DND-41 (cell line): ENCODE measurements around the gene YPEL5.

ENCODE experiments used
- ATAC-seq: fragments of 200-7000 bp; cut with Tn5 transposase; 3 replicates; pipeline ENCODE4 v1.9.1; 2021; ENCODE audit warnings: low read depth; ENCODE audit not compliant: insufficient read depth
- DNase-seq: peaks from one replicate; pipeline ENCODE4 v3.0.0-alpha.2; 2020
- H2AFZ ChIP-seq: 2 replicates; pipeline ENCODE4 v1.6.0; 2012; ENCODE audit warnings: low read depth, low read length
- H3K27ac ChIP-seq: 2 replicates; pipeline ENCODE4 v1.5.1; 2012; ENCODE audit warnings: low read length, inconsistent platforms
- H3K27me3 ChIP-seq: fragments of 200-600 bp; sonication (generic); 2 replicates; pipeline ENCODE4 v1.6.0; 2012; ENCODE audit warnings: low read length, mild to moderate bottlenecking, inconsistent platforms; ENCODE audit not compliant: insufficient read depth, poor library complexity
- H3K36me3 ChIP-seq: 2 replicates; pipeline ENCODE4 v1.5.1; 2012; ENCODE audit warnings: low read length, inconsistent platforms; ENCODE audit not compliant: insufficient read depth
- H3K4me1 ChIP-seq: 2 replicates; pipeline ENCODE4 v1.5.1; 2012; ENCODE audit warnings: mild to moderate bottlenecking, low read length; ENCODE audit not compliant: insufficient read depth
- H3K4me2 ChIP-seq: 2 replicates; pipeline ENCODE4 v1.6.0; 2012; ENCODE audit warnings: mild to moderate bottlenecking, moderate library complexity, low read length, inconsistent platforms; ENCODE audit not compliant: insufficient read depth
- H3K4me3 ChIP-seq, 2 experiments: fragments of 200-600 bp in 1 of 2; shearing (Covaris generic) in 1 of 2; 2 replicates each; pipeline ENCODE4 v1.5.1; 2012 to 2016; ENCODE audit warnings: inconsistent platforms in 2 of 2, low read length in 2 of 2, mild to moderate bottlenecking in 2 of 2, low read depth in 1 of 2, moderate library complexity in 1 of 2
- H3K79me2 ChIP-seq: 2 replicates; pipeline ENCODE4 v1.6.0; 2012; ENCODE audit warnings: low read length, inconsistent platforms; ENCODE audit not compliant: insufficient read depth
- H3K9ac ChIP-seq: 2 replicates; pipeline ENCODE4 v1.6.0; 2012; ENCODE audit warnings: low read depth, mild to moderate bottlenecking, inconsistent platforms, low read length, moderate library complexity
- H3K9me3 ChIP-seq: 2 replicates; pipeline ENCODE4 v1.5.1; 2012; ENCODE audit warnings: low read length, moderate library complexity, mild to moderate bottlenecking, inconsistent platforms; ENCODE audit not compliant: insufficient read depth, severe bottlenecking
- H4K20me1 ChIP-seq: 2 replicates; pipeline ENCODE4 v1.6.0; 2012; ENCODE audit warnings: low read length; ENCODE audit not compliant: insufficient read depth
- EZH2 ChIP-seq: IDR thresholded peaks from 3 replicates; pipeline ENCODE4 v1.6.1; 2012; ENCODE audit warnings: borderline replicate concordance, low read depth, mild to moderate bottlenecking, moderate library complexity, low read length, inconsistent platforms; ENCODE audit not compliant: severe bottlenecking
- TF ChIP-seq, protein P1 (sequence below): IDR thresholded peaks from 2 replicates; pipeline ENCODE4 v1.5.1; 2012; ENCODE audit warnings: borderline replicate concordance, low read length, moderate library complexity, mild to moderate bottlenecking; ENCODE audit not compliant: poor library complexity, severe bottlenecking; ENCODE audit errors: extremely low read depth

Gene YPEL5

DNA sequence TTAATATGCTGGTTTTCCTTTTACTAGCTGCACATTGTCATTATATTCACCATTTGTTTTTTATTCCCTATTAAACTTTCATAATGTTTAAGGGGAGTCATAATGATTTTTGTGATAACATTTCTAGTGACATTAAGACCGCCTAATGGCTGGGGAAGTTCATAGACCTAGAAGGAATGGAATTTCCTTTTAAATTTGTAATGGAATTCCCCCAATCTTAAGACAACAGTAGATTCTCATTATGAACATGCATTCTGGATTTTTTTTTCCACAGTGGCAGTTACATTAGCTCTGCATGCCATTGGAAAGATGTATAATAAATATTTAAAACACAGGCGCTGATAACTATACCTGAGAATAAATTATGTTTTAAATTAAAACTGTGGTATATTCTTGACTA lies 8.4 kb downstream of the YPEL5 start:
- Histone ChIP-seq H3K27me3 (no peaks in the 10 kb centered on the region), H2AFZ (no peak overlapping the region), H3K9me3 (no peaks in the 10 kb centered on the region), H3K4me2 (no peak overlapping the region), H3K36me3 (peaks cover 29% of the 10 kb centered on the region), H3K4me3 (no peak overlapping the region), H3K27ac (no peak overlapping the region), H3K79me2 (no peaks in the 10 kb centered on the region), H3K9ac (no peak overlapping the region), H4K20me1 (no peaks in the 10 kb centered on the region), H3K4me1 (no peaks in the 10 kb centered on the region)
- no peak for DNase-seq
- no peak for ATAC-seq
- TF ChIP-seq, protein P1, sequence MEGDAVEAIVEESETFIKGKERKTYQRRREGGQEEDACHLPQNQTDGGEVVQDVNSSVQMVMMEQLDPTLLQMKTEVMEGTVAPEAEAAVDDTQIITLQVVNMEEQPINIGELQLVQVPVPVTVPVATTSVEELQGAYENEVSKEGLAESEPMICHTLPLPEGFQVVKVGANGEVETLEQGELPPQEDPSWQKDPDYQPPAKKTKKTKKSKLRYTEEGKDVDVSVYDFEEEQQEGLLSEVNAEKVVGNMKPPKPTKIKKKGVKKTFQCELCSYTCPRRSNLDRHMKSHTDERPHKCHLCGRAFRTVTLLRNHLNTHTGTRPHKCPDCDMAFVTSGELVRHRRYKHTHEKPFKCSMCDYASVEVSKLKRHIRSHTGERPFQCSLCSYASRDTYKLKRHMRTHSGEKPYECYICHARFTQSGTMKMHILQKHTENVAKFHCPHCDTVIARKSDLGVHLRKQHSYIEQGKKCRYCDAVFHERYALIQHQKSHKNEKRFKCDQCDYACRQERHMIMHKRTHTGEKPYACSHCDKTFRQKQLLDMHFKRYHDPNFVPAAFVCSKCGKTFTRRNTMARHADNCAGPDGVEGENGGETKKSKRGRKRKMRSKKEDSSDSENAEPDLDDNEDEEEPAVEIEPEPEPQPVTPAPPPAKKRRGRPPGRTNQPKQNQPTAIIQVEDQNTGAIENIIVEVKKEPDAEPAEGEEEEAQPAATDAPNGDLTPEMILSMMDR = no peak
- TF ChIP-seq EZH2 = no peak

- H3K4me2 ChIP-seq = no peak overlapping the region
- TF ChIP-seq EZH2 = no peak
- H2AFZ ChIP-seq = no peak overlapping the region
- H3K36me3 ChIP-seq = peaks cover 32% of the 10 kb centered on the region
- no peaks in the 10 kb centered on the region for H3K79me2 ChIP-seq
- H3K27ac ChIP-seq = no peak overlapping the region
- no peaks in the 10 kb centered on the region for H3K4me1 ChIP-seq
- no peaks in the 10 kb centered on the region for H3K27me3 ChIP-seq
- no peak overlapping the region for H3K4me3 ChIP-seq
- H4K20me1 ChIP-seq = no peaks in the 10 kb centered on the region
- no peak overlapping the region for H3K9ac ChIP-seq
- ATAC-seq (no peak), DNase-seq (no peak)
- H3K9me3 ChIP-seq = no peaks in the 10 kb centered on the region
Measured at GRCh38 chr2:30155889-30156658, 9.3 kb downstream of the YPEL5 start.

DNA sequence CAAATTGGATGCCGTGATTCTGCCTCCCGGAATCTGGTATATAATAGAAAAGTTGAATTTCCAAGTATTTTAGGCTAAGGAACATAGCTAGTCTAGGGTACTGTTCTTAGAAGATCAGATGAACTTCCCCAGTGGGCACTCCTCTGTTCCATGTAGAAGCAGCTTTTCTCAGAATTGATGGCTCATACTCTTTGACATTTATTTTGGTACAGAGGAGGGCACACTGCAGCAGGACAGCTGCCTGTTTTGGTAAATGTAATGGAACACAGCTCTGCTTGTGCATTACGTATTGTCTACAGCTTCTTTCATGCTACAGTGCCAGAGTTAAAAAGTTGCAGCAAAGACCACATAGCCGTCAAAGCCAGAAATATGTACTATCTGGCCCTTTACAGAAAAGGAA lies 10.8 kb downstream of the YPEL5 start:
- no peak for DNase-seq
- H3K4me1 ChIP-seq = no peaks in the 10 kb centered on the region
- TF ChIP-seq, protein P1 = no peak
- no peak for TF ChIP-seq EZH2
- H3K36me3 ChIP-seq = peaks cover 32% of the 10 kb centered on the region
- H3K9ac ChIP-seq = no peak overlapping the region
- no peak overlapping the region for H2AFZ ChIP-seq
- H4K20me1 ChIP-seq = no peaks in the 10 kb centered on the region
- no peaks in the 10 kb centered on the region for H3K79me2 ChIP-seq
- H3K27me3 ChIP-seq = no peaks in the 10 kb centered on the region
- no peaks in the 10 kb centered on the region for H3K9me3 ChIP-seq
- no peak for ATAC-seq
- H3K4me3 ChIP-seq = no peak overlapping the region
- no peak overlapping the region for H3K27ac ChIP-seq
- no peak overlapping the region for H3K4me2 ChIP-seq

DNA sequence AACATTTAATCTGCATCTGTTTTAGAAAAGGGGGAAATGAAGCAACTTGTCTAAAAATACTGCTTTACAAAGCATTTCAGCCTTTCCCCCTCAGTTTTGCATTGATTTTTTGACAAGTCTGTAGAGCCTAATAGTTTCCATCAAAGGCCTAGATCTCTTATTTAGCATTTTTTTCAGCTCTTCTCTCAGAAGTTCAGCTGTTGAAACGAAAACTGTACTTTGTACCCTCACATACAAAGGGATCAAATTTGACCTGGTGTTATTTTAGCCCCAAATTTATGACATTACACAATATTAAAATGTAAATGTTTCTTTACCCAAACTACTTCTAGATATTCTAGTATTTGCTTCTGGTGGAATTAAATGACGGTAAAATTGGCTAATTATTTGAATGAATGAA lies 13.0 kb downstream of the YPEL5 start:
- no peak for ATAC-seq
- no peaks in the 10 kb centered on the region for H3K9me3 ChIP-seq
- no peak overlapping the region for H2AFZ ChIP-seq
- no peak overlapping the region for H3K4me2 ChIP-seq
- H3K27ac ChIP-seq = no peak overlapping the region
- H3K36me3 ChIP-seq = peaks cover 32% of the 10 kb centered on the region
- H3K4me1 ChIP-seq = no peaks in the 10 kb centered on the region; the same call in 1 of the 2 replicates
- no peaks in the 10 kb centered on the region for H4K20me1 ChIP-seq
- H3K79me2 ChIP-seq = no peaks in the 10 kb centered on the region
- no peak overlapping the region for H3K9ac ChIP-seq
- TF ChIP-seq EZH2 = no peak
- TF ChIP-seq, protein P1 = no peak
- DNase-seq = no peak
- H3K4me3 ChIP-seq = no peak overlapping the region
- H3K27me3 ChIP-seq = no peaks in the 10 kb centered on the region
